SK-MEL-5 (cell line): ENCODE data around the gene CDX1. TPM values are rescaled to one million over a fixed set of nuclear protein-coding genes. Genes with fewer than 3 reads are reported as not detected.

Source experiments
- DNase-seq: peaks from one replicate; pipeline ENCODE4 v3.0.0-alpha.2; 2016; ENCODE audit warnings: low read depth, low spot score
- in situ Hi-C: cut with HindIII; loops from 2 replicates; pipeline ENCODE4 v1.10.0; 2016; ENCODE audit warnings: low sequenced_read_pairs, high pct_unique_total_duplicates, low pct_unique_long_range_greater_than_20kb
- total RNA-seq: library from RNA; depleted of rRNA; stranded (reverse); fragments of >200 nt; shearing (Covaris generic); gene quantifications from 2 replicates; pipeline ENCODE4 v1.2.3, GENCODE V29; 2014

The CDX1 gene
- total RNA-seq, 1 experiment from 2014 or later, result not detected

DNA sequence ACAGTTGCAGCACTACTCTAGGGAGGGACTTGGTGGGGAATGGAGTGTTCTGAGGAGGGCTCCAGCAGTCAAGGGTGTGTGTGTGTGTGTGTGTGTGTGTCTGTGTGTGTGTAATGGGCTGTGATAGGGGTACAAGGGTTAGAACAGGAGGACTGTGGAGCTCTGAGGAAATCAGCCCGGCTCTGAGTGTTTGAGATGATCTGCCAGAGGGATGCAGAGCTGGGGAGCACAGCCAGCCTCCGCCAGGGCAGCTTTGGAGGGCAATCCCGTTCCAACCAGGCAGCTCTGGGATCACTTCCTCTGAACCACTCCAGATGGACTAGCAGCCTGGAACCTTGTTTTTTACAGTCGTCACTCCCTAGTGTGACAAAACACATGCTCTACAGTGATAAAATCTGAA is 20.3 kb downstream of the CDX1 start:
- DNase-seq, result no peak
- in situ Hi-C loops, result no loop called here

DNA sequence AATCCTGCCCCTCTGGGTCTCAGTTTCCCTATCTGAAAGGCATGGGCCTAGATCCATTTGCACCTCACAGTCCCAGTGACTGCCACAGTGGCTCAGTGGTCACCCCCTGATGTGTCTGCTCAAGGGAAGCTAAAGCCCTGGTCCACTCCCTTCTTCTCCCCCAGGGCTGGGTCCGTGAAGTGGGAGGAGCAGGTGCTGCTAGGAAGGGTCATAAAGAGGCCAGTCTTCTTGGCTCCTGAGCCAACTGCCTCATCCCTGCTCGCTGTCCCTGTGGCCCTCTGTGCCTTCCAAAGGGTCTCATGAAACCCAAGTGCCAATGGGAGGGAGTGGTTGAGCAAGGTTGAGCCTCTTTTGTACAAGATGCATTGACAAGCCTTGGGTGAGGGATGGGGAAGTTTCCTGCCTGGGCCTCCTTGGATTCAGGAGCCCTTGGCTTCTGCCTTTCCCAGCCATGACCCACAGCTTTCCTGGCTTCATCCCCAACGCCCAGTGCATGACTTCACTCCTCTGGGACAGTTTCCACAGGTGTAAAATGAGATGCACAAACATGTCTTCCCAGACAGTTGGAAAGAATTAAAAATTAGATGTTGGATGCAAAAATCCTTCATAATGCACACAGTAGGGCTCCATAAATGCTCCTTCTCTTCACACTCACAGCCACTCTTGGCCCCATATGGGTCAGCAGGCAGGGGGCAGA is 21.7 kb downstream of the CDX1 start:
- in situ Hi-C loops, result no loop called here
- no peak for DNase-seq

DNA sequence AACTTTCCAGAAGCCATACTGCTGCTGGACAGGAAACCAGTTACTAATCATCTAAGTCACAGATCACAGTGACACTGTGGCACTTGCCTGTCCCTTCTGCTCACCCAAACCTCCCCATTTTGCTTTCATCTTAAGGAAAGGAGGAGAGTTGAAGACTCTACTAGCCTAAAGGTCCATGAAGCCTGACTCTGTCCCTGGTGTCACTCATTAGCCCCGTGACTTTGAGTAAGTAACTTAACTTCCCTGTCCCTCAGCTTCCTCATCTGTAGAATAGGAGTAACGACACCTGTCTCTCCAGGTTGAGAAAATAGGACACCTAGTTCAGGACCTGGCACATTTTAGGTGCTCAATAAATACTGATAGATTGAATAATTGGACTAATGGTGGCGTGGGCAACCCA is 22.7 kb downstream of the CDX1 start:
- in situ Hi-C loops, result no loop called here
- no peak for DNase-seq

DNA sequence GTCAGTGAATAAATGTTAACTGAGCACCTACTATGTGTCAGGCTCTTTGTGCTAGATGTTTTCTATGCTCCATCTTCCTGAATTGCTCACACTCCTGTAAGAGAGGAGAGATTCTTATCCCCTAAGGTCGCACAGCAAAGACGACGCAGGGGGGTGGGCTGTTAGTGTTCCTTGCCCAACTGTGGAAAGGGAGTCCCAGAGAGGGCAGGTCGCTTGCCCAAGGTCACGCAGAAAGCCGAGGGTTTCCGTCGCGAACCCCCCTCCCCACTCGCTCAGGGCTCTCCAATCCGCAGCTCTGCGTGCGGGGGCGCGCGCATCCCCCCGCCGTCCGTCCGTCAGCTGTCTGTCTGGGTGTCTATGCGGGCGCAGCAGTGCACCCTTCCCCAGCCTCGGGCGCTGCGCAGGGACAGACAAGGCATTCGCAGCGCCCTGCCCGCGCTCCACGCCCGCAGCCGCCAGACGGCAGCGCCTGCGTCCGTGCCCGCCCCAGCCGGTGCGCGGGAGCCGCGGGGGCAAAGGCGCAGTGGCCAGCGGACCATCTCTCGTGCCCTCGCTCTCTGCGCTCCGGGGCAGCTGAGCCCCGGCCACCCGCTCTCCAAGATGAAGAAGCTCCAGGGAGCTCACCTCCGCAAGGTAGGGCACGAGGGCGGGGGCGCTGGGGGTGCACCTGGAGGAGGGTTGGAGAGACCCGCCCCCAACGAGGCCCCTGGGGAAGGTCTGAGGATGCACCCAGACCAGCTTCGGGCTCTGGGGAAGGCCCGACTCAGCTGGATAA is 23.3 kb downstream of the CDX1 start, which contains the start of gene SLC6A7:
SLC6A7 (plus strand) TSS at position 335 of the 775 bp plus-strand sequence; CDS start at position 601, 266 bp downstream.
- no peak for DNase-seq
- in situ Hi-C loops, result no loop called here

DNA sequence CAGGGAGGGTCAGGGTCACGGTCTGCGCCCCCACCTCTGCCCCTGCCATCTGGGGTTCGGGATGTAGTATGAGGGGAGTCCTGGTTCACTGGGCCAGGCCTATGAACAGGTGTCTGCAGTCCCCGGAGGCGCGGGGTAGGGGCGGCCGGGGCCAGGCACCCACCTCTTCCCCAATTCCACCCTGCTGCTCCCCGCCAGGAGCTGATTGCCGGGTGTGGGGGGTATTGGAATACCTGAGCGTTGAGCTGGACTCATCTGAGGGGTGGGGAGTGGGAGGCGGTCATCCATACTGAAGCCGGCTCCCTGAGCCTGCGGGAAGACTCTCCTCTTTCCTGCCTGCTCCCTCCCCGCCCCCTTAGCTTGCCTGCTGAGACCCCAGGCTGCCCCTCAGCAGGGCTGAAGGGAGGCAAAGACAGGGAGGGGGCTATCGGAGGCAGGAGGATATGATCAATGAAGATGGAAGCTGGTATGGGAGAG is 24.0 kb downstream of the CDX1 start:
- in situ Hi-C loops, result no loop called here
- DNase-seq, result no peak

DNA sequence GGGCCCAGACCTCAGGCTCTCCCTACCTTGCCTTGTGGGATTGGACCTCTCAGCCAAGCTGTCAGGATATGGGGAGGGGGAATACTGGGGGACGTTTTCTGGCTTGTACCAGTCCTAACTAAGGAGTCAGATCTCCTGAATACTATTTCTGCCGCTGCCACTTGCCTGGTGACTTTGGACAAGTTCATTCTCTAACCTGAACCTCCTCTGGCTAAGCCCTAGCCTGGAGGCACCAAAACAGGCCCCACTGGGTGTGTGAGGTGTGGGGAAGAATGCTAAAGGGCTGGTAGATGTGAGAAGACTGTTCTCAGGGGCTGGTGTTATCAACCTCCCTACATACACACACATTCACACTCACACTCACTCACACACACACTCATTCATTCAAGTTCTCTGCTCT is 24.4 kb downstream of the CDX1 start:
- no peak for DNase-seq
- in situ Hi-C loops, result no loop called here

DNA sequence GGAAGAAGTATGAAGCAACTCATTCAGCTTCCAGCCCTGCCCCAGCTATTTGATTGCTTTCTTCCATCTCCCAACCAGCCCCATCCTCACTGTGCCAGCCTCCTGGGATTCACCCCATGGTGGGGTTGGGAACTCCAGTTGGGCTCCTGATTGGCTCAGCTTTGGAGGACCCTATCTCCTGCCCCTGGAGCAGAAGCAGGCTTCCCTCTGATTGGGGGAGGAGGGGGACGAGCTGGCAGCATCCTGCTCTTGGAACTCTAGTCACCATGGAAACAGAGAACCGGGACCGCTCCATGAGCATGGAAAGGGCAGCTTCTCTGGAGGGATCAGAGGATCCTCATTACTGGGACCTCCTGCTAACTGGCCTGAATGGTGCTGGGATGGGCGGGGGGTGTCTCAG is 25.9 kb downstream of the CDX1 start:
- no peak for DNase-seq
- in situ Hi-C loops, result no loop called here

DNA sequence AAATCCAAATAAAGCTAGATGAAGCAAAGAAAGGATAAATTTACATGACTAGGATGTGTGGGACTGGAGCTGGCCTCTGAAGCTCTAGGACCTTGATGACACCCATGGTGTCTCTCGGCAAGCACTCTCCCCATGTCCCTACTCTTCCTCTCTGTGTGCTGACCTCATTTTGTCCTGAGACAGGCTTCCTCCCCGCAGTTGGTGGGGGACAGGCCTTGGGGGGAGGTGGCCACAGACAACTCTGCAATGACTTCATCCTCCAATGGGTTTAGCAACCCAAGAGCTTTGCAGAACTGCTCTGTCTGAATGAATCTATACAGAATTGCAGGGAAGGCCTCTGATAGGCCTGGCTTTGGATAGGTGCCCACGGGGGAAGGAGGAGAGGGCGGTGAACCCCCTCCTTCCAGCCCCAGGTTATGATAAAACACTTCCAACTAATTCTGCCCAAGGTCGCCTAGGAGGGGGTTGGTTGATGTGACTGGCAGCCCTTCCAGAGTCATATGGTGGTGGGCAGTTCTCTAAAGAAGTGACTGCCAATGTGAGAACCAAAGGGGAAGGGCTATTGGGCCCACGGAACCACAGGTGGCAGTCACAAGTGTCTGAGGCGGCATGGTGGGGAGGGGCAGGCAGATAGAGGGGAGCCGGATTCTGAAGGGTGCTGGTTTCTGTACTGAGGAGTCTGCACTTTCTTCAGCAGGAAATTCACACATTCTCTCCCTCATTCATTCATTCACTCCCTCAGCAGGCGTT is 29.3 kb downstream of the CDX1 start:
- in situ Hi-C loops, result no loop called here
- DNase-seq, result no peak

DNA sequence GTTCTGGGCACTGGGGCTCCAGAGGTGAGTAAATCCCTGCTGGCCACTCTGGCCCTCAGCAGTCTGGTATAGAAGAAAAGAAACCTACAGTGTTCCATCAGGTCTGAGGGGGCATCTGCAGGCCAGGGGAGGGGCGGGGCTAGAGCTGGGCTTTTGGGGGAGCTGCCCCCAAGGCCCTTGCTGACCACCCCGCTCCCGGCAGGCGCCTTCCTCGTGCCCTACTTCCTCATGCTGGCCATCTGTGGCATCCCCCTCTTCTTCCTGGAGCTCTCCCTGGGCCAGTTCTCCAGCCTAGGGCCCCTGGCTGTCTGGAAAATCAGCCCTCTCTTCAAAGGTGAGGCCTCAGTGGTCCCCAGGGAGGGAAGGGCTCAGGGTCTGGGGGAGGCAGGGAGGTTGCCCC is 29.9 kb downstream of the CDX1 start:
- in situ Hi-C loops, result no loop called here
- DNase-seq, result no peak

DNA sequence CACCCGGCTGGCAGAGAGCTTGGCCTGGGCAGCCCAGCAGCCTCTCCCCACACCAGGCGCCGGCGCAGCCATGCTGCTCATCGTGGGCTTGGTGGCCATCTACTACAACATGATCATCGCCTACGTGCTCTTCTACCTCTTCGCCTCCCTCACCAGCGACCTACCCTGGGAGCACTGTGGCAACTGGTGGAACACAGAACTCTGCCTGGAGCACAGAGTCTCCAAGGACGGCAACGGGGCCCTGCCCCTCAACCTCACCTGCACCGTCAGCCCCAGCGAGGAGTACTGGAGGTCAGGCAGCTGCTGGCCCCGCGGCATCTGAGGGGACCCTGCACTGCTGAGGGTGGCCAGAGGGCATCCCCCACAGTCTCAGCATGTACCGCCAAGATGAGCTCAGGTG is 30.4 kb downstream of the CDX1 start:
- DNase-seq, result no peak
- in situ Hi-C loops, result no loop called here

DNA sequence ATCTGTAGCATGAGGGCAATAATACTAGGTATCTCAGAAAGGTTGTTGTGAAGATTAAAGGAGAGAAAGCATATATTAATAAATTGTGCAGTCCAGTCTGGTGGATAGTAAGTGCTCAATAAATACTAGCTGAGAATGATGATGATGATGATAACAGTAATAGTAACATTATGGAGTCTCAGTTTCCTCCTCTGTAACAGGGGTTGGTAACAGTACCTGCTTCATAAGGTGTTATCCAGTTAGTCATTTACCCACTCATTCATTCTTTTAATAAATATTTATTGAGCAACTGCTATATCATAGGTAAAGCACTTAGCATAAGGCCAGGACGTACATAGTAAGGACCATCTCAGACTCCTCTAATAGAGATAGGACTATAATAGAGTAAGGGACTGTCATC is 30.9 kb downstream of the CDX1 start:
- in situ Hi-C loops, result no loop called here
- no peak for DNase-seq

DNA sequence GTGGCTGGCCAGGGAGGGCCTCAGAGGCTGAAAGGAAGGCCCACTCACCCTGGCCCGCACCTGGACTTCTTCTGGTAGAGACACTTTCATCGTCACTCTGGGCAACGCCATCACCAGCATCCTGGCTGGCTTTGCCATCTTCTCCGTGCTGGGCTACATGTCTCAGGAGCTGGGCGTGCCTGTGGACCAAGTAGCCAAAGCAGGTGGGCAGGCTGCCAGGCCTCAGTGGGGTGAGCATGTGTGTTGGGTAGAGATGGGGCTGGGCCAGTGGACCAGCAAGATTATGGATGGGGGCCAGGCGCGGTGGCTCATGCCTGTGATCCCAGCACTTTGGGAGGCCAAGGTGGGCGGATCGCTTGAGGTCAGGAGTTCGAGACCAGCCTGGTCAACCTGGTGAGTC is 35.9 kb downstream of the CDX1 start:
- in situ Hi-C loops, result no loop called here
- no peak for DNase-seq

DNA sequence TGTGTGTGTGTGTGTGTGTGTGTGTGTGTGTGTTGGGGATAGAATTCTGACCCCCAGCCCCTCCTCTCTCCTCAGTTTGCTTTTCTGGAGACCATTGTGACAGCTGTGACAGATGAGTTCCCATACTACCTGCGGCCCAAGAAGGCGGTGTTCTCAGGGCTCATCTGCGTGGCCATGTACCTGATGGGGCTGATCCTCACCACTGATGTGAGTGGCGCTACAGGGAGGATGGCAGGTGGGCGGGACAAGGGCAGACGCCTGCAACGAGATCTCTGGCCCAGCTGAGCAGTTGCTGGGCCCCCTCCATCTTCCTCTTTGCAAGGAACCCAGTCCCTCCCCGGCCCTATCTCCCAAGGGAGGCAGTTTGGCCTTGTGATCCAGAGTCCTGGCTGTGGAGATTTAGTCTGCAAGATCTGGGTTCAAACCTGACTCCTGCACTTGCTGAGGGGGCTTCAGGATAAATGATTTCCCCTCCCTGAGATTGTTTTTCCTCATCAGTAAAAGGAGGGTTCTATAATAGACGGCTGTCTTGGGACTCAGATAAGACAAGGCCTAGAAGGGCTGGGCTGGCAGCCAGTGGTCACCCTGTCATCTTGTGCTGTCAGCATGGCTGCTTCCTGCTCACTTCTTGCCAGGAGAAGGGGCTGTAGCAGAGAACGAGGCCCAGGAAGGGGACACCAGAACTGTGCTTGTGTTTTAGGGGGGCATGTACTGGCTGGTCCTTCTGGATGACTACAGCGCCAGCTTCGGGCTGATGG is 37.4 kb downstream of the CDX1 start:
- in situ Hi-C loops, result no loop called here
- DNase-seq, result no peak

DNA sequence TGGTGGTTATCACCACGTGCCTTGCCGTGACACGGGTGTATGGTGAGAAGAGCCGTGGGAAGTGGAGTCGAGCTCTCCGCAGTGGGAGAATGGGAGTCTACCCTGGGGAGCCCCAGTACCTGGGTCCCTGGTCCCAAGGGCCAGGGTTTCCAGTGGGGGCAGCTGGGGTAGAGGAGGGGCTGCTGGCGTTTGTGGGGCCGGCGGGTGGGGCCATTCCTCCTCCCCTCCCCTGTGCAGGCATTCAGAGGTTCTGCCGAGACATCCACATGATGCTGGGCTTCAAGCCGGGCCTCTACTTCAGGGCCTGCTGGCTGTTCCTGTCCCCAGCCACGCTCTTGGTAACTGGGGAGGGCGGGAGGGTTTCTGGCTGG is 38.0 kb downstream of the CDX1 start:
- in situ Hi-C loops, result no loop called here
- no peak for DNase-seq

DNA sequence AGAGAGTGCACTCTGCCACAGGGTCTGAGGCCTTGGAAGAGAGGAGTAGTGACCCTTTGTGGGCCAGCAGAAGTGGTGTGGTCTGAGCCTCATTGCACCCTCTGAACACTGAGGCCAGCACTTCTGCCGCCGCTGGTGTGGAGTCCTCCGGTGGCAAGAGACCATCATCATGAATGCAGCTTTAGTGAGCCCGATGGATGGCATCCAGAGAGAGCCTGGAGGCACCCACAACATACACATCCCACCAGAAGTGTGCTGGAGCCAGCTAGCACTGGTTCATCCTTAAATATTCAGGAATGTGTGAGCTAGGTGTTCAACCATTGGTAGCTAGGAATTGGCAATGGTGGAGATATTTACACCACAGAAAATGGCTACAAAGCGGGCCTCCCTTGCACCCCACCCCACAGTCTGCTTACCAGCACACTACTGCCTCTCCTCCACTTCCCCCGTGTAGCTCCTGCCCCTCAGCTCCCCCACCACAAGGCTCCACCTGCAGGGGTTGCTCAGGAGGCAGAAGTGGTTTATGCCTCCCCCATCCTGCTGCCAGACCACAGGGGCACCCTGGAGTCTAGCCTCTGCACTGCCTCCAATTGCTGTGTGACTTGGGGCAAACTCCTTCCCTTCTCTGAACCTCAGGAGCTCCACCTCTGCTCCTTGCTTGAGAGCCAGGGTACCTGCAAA is 39.7 kb downstream of the CDX1 start:
- no peak for DNase-seq
- in situ Hi-C loops, result no loop called here

DNA sequence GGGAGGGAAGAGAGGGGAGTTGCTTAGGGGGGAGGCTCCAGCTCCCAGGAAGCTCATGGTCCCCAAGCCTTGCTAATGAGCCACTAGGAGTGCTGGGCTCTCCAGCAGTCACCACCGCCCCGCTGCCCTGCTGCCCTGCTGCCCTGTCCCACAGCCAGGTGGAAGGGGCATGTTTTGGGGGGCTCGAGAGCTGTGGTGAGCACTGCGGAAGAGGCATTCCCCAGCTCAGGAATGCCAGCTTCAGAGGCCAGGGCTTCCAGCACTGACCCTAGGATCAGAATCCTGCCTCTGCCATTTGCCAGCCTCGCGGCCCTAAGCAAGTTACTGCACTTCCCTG is 40.2 kb downstream of the CDX1 start:
- in situ Hi-C loops, result no loop called here
- no peak for DNase-seq
